WTC11 (cell line): Measurements from ENCODE around the gene CIZ1.

ENCODE experiments used
- MXD4 ChIP-seq: fragments of 250-450 bp; sonication (Bioruptor Pico); IDR thresholded peaks from 2 replicates; pipeline ENCODE4 v1.8.0; 2021; ENCODE audit warnings: mild to moderate bottlenecking, moderate library complexity, borderline replicate concordance
- NFYB ChIP-seq: sonication (generic); formaldehyde crosslinking; conservative IDR thresholded peaks from 2 replicates; pipeline ENCODE4 v1.8.0; 2022; ENCODE audit warnings: low read depth, missing genetic modification reagents
- SP1 ChIP-seq: sonication (generic); formaldehyde crosslinking; conservative IDR thresholded peaks from 2 replicates; pipeline ENCODE4 v1.8.1; 2022; ENCODE audit warnings: missing genetic modification reagents
- TF ChIP-seq, protein P1 (sequence below): fragments of 200-600 bp; IDR thresholded peaks from 2 replicates; pipeline ENCODE4 v1.8.0; 2022; ENCODE audit warnings: antibody characterized with exemption

DNA sequence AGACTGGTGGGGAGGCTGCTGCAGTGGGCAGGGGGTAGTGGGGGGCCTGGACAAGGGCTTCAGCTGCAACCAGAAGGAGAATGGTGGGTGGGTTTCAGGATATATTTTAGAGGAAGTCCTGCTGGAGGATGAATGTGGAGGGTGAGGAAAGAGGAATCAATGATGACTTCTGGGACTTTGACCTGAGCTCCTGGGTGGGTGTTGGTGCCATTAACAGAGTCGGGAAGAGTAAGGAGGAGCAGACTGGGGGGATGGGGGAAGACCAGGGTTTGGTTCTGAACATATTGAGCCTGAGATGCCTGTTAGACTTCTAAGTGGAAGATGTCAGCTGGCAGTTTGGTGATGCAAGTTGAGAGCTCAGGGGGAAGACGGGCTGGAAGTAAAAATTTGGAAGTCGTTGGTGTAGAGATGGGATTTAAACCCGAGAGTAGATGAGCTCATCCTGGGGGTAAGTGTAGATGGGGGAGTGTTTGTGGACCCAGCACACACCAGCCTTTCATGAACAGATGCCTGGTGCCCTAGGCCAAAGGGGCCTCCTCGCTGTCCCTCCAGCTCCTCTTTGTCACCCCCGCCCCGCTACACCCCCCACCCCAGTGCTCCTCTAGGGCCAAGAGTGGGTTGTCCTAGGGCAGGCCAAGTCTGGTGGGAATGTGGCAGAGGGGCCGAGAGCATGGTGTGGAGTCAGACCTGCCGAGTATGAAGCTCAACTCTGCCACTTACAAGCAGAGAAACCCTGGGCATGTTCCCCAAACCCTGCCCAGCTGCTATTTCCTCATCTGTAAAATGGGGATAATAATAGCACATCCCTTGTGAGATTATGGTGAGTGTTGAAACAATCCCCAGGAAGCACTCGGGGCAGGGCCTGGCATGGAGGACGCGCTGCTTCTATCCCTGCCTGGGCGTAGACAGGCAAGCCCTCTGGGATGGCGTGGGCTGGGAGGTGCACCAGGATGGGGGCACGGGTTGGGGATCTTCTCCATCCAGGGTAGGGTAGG is 15.8 kb upstream of the CIZ1 start:
- no peak for TF ChIP-seq NFYB (CRISPR knock-in tag)
- TF ChIP-seq, protein P1, sequence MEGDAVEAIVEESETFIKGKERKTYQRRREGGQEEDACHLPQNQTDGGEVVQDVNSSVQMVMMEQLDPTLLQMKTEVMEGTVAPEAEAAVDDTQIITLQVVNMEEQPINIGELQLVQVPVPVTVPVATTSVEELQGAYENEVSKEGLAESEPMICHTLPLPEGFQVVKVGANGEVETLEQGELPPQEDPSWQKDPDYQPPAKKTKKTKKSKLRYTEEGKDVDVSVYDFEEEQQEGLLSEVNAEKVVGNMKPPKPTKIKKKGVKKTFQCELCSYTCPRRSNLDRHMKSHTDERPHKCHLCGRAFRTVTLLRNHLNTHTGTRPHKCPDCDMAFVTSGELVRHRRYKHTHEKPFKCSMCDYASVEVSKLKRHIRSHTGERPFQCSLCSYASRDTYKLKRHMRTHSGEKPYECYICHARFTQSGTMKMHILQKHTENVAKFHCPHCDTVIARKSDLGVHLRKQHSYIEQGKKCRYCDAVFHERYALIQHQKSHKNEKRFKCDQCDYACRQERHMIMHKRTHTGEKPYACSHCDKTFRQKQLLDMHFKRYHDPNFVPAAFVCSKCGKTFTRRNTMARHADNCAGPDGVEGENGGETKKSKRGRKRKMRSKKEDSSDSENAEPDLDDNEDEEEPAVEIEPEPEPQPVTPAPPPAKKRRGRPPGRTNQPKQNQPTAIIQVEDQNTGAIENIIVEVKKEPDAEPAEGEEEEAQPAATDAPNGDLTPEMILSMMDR, result no peak
- TF ChIP-seq MXD4, result no peak
- TF ChIP-seq SP1 (CRISPR knock-in tag), result no peak
